NCI-H2171 treated with DMSO at 0.1 percent for 48 hours (cell line): ENCODE results near the gene SDS.

ENCODE experiments used
- DNase-seq: peaks from one replicate; lab custom pipeline; 2025; lab: John Stamatoyannopoulos, UW

Gene SDS

DNA sequence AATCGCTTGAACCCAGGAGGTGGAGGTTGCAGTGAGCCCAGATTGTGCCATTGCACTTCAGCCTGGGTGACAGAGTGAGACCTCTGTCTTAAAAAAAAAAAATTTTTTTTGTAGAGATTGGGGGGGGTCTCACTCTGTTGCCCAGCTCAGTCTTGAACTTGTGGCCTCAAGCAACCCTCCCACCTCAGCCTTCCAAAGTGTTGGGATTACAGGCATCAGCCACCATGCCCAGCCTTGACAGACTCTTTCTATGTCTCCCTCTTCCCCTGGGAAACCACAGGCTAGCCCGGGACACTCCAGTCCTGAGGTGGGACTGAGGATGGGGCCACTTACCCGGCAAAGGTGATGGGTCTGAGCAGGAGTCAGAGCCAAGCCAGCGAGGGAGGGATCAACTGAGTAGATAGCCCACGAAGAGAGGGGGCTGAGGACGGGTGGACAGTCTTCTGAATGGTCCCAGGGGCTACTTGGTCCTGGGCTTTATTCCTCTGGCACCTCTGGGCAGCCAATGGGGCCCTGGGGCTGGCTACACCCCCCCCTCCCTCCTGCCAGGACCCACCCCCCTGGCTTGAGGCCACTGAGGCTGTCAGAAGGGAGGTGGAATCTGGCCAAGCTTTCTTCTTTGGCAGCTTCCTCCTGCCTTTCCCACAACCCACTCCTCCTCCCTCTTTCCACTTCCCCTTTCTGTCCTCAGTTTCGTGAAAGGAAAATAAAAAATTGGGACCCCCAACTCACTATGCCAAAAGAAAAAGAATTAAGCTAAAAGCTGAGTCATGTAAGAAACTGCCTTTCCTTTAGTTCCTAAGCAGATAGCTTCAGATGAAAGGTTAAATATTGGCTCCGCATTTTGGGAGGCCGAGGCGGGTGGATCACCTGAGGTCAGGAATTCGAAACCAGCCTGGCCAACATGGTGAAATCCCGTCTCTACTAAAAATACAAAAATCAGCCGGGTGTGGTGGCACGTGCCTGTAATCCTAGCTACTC, at the start of gene SDS:
Gene SDS, minus strand, starts transcription at position 453 of the 981 bp plus-strand sequence. CDS start 4,179 bp downstream, outside the sequence.
- DNase-seq = no peak

DNA sequence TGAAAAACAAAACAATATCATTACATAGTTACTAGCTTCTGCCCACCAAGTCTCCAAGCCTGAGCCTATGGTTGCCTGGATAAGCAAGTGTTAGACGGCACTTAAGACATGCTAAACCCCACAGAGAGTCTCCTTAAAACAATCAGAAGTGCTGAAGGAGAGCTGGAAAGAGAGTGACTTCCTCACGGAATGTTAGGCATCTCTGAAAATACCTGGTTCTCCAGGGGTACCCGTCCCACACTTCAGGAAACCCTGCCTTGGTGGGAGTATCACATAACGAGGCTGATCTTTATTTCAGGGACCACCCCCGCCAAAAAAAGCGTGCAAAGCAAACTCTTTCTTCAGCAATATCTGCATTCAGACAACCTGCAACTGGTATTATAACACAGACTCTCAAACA, 49.6 kb upstream of the SDS start:
- DNase-seq = no peak

DNA sequence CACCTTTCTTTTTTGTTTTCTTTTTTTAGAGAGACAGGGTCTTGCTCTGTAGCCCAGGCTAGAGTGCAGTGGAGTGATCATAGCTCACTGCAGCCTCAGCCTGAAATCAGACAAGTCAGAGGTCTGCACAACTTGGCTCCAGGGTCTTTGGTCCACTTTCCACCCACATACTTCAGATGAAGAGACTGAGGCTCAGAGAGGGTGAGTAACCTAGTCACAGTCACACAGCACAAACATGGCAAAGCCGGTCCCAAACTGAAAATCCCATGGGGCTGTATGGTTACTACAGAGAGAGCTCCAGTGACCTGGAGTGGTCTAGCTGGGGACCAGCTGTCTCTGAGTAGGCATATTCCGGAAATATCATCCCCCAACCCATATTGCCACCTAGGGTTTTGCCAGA, 48.8 kb upstream of the SDS start:
- DNase-seq = no peak

DNA sequence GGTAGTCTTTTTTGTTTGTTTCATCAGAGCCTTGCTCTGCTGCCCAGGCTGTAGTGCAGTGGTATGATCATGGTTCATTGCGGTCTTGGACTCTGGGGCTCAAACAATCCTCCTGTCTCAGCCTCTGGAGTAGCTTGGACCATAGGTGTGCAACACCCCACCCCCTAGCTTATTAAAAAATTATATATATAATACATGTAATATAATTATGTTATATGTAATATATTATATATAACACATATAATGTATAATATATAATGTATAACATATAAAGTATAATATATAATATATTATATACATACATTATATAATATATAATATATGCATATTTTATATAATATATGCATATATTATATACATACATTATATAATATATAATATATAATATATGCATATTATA, 46.2 kb upstream of the SDS start:
- no peak for DNase-seq

DNA sequence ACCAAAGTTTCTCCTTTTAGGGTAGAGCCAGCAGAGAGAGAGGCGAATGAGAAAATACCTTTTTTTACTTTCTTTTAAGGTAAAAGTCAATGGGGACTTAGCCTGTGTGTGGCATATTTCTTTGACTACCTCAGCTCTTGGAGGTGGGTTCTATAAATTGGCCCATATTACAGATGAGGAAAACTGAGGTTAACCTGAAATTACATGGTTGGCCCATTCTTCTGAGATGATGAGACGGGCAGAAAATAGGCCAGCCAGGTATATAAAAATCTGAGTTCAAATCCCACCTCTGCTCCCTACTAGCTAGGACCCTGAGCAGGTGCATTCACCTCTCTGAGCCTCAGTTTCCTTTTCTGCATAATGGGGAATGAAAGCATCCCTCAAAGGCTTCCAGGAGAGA, 45.6 kb upstream of the SDS start:
- DNase-seq = no peak

DNA sequence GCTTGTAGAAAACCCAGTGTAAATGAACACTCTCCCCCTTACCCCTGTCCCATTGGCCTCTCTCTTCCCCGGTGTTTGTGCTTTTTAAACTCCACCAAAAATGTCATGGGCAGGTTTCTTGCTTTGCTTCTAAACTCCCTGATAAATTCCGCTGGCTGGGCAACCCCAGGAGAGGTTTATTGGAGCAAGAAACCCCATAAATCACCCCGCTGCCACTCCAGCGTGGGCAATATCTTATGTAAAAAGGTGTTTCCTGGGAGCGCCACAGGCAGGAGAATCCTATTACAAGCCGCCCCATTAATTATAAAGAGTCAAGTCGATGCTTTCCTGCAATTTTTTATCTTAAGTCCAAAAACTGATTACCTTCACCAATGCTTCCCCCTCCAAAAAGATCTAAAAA, 45.2 kb upstream of the SDS start:
- no peak for DNase-seq

- no peak for DNase-seq
Measured at GRCh38 chr12:113445544-113446171, 42.0 kb upstream of the SDS start.

DNA sequence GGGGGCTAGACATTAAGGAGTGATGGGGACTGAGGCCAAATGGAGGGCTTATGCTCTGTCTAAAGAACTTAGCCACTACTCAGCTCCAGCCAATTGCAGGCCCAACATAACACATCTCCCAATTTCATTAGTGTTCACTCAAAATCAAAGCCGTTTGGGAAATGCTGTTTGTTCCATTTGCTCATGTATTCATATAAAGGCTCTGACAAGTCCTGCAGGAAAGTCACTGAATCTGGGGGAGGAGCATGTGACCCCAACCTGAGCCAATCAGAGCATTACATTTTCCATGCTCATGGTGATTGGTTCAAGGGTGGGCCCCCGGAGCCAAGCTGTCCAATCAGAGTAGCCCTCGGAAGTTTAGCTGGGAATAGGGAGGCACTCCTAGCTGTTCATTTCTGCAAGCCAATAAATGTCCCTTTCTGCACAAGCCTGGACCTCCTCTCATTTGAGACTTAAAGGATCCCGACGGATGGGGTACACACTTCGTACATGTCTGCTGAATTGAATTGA, 39.4 kb upstream of the SDS start:
- DNase-seq = no peak

DNA sequence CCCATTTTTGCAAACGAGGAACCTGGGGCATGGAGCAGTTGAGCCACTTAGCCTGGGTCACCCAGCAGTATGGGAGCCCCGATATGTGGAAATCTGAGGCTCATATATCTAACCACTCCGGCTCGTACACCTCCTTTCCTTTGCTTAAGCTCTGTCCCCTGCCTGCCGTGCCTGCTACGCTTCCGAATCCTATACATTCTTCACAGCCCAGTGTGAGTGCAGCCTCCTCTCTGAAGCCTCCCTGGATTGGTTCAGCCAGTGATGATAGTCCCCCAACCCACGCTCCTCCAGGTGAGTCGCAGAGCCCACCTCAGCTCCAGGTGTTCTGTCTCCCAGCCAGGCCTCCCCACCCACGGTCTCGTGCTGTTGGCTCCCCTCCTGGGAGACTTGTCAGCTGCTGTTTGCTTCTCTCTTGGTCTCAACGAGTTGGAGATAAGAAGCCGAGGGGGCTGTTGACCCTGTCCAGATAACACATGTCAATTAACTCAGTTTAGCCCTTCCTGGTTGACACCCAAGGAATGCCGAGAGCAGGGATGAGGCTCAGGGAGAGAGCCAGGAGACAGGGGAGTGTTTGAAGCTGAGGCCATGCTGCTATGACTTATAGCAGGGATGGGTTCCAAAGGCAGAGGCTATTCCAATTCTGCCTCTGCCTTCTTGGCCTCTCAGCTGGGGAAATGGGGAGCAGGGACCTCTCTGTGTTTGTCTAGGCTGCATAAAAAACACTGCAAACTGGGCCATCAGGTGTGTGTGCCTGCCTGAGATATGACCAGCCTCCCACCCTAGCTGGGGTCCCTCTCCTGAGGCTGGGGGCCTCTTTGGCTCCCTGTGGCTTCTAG, 37.5 kb upstream of the SDS start:
- no peak for DNase-seq

- no peak for DNase-seq
Measured at GRCh38 chr12:113440336-113440735, 36.6 kb upstream of the SDS start.

- DNase-seq = peak; percentile 59
Measured at GRCh38 chr12:113439606-113440030, 35.9 kb upstream of the SDS start.

GRCh38 chr12:113439301-113439597, 35.6 kb upstream of the SDS start:
- no peak for DNase-seq

- no peak for DNase-seq
Measured at GRCh38 chr12:113438523-113439300, 35.0 kb upstream of the SDS start.

DNA sequence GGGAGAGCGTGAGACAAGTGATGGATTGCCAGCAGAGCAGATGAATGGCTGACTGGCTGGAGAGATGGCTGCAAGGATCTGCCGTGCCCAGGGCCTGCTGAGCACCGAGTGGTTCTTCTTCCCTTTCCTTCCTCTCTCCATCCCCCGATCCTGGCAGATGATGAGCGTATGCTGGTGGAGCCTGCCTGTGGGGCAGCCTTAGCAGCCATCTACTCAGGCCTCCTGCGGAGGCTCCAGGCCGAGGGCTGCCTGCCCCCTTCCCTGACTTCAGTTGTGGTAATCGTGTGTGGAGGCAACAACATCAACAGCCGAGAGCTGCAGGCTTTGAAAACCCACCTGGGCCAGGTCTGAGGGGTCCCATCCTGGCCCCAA, 34.0 kb upstream of the SDS start:
- DNase-seq = no peak

DNA sequence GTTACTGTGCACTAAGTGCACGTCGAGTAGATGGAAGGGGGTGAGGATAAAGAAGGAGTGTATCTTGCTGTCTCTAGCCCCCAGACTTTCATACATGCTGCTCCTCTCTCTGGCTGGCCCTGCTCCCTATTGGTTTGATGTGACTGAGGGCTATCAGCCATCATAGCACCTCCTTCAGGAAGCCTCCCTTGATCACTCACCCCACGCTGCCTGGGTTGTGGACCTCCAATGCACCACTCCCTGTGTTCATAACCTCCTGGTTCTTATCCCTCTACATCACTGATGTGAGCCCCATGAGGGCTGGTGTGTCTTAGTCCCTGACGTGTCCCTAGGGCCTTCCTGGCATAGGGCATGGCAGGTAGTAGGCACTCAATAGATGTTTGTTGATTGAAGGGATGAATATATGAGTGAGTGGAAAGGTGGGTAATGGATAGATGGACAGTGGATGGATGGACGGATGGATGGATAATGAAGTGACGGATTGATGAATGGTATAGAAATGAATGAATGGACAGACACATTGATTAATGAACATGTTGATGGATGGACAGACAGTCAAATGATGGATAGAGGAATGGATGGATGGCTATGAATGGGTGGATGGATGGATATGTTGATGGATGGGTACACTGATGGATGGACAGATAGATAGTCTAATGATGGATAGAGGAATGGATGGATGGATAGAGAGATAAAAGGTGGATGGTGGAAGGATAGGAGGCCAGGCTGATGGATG, 33.5 kb upstream of the SDS start:
- no peak for DNase-seq

DNA sequence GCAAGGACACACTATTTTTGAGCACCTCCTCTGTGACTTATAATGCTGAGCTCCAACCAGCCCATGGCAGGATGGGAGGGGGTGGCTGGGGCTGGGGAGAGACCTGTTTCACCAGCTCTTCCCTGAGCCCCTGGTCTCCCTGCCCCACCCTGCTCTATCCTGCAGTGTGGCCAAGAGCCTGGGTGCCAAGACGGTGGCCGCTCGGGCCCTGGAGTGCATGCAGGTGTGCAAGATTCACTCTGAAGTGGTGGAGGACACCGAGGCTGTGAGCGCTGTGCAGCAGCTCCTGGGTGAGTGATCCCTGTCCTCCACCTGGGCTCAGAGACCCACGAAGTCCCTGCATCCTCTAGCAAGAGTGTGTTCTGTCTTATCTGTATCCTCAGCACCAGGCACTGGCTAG, 32.9 kb upstream of the SDS start:
- no peak for DNase-seq

DNA sequence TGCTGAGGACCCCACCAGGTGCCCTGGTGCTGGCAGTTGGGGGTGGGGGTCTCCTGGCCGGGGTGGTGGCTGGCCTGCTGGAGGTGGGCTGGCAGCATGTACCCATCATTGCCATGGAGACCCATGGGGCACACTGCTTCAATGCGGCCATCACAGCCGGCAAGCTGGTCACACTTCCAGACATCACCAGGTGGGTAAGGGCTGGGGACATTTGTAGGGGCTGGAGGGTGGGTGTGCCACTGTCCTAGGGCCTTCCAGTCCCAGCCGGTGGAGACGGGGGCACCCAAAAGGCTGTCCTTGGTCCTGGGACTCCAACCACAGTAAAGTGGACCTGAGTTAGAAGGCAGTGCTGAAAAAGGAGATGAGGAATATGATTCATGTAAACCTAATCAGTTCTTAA, 31.7 kb upstream of the SDS start:
- no peak for DNase-seq

- no peak for DNase-seq
Measured at GRCh38 chr12:113432986-113433385, 29.3 kb upstream of the SDS start.

DNA sequence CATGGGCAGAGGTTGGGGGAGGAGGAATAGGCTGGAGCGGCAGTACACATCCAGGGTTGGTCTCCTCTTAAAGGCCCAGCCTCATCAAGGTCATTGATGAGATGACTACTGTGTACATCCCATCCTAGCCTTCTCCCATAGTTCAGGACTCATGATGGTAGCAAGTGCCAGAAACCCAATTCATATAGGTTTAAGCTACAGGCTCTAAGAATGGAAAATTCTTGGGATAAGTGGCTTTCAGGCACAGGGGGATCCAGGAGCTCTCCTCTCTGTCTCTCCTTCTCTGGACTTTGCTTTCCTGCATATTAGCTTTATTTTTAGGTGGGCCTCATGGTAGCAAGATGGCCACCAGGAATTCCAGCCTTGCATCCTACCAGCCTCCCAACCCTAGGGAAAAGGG, 24.8 kb upstream of the SDS start:
- no peak for DNase-seq

- no peak for DNase-seq
Measured at GRCh38 chr12:113427882-113428281, 24.2 kb upstream of the SDS start.

- no peak for DNase-seq
Measured at GRCh38 chr12:113425960-113426453, 22.3 kb upstream of the SDS start.
